Liver (tissue), 9 donors: ENCODE data around the gene MARCHF11. TPM values are rescaled to one million over a fixed set of nuclear protein-coding genes. Genes with fewer than 3 reads are reported as not detected.

Source experiments
- DNase-seq: peaks from one replicate; pipeline ENCODE4 v3.0.0-alpha.2; 2017; ENCODE audit warnings: low spot score
- H3K27ac ChIP-seq, 2 donors: one replicate each; pipeline ENCODE4 v1.7.0; 2013; ENCODE audit warnings: inconsistent platforms in 2 of 2, low read length in 2 of 2, control low read depth in 1 of 2, low read depth in 1 of 2, mild to moderate bottlenecking in 1 of 2
- H3K27me3 ChIP-seq, 4 donors: one replicate each; pipeline versions ENCODE4 v1.6.1 to v1.7.0; 2013; ENCODE audit warnings: low read length in 3 of 4, inconsistent platforms in 1 of 4, mild to moderate bottlenecking in 1 of 4, moderate library complexity in 1 of 4; ENCODE audit not compliant: control insufficient read depth in 4 of 4, insufficient read depth in 4 of 4
- H3K36me3 ChIP-seq, 4 donors: one replicate each; pipeline versions ENCODE4 v1.6.1 to v1.7.0; 2013; ENCODE audit warnings: low read length in 3 of 4, mild to moderate bottlenecking in 3 of 4, low read depth in 1 of 4, moderate library complexity in 1 of 4; ENCODE audit not compliant: control insufficient read depth in 4 of 4, insufficient read depth in 3 of 4
- H3K4me1 ChIP-seq, 4 donors: one replicate each; pipeline versions ENCODE4 v1.6.1 to v1.7.0; 2013; ENCODE audit warnings: low read length in 3 of 4, mild to moderate bottlenecking in 3 of 4, moderate library complexity in 1 of 4; ENCODE audit not compliant: control insufficient read depth in 4 of 4, insufficient read depth in 4 of 4
- H3K4me3 ChIP-seq, 3 donors: one replicate each; pipeline versions ENCODE4 v1.6.1 to v1.7.0; 2013; ENCODE audit warnings: low read length in 3 of 3, control low read depth in 1 of 3, low read depth in 1 of 3, mild to moderate bottlenecking in 1 of 3
- H3K9ac ChIP-seq, 2 donors: one replicate each; pipeline ENCODE4 v1.7.0; 2013; ENCODE audit warnings: low read length in 2 of 2, mild to moderate bottlenecking in 2 of 2, moderate library complexity in 2 of 2, control low read depth in 1 of 2, low read depth in 1 of 2
- H3K9me3 ChIP-seq, 4 donors: one replicate each; pipeline versions ENCODE4 v1.6.1 to v1.7.0; 2013; ENCODE audit warnings: low read length in 3 of 4; ENCODE audit not compliant: control insufficient read depth in 4 of 4
- EGR1 ChIP-seq, 2 donors: IDR thresholded peaks; 2 replicates each; pipeline ENCODE4 v1.6.1; 2016 to 2018; ENCODE audit warnings: antibody characterized with exemption in 2 of 2, low read depth in 2 of 2
- FOXA1 ChIP-seq: IDR thresholded peaks from 2 replicates; pipeline ENCODE4 v1.6.1; 2016; ENCODE audit warnings: antibody characterized with exemption
- FOXA2 ChIP-seq: IDR thresholded peaks from 2 replicates; pipeline ENCODE4 v1.6.1; 2016; ENCODE audit warnings: antibody characterized with exemption
- GABPA ChIP-seq, 2 donors: IDR thresholded peaks in 1 of 2; conservative IDR thresholded peaks in 1 of 2; 2 replicates each; pipeline ENCODE4 v1.6.1; 2016; ENCODE audit warnings: antibody characterized with exemption in 2 of 2, mild to moderate bottlenecking in 1 of 2, moderate library complexity in 1 of 2
- HNF4A ChIP-seq, 2 donors: conservative IDR thresholded peaks; 2 replicates each; pipeline ENCODE4 v1.6.1; 2016; ENCODE audit warnings: antibody characterized with exemption in 2 of 2, mild to moderate bottlenecking in 2 of 2
- JUND ChIP-seq, 2 donors: IDR thresholded peaks; 2 replicates each; pipeline ENCODE4 v1.6.1; 2016; ENCODE audit warnings: antibody characterized with exemption in 2 of 2
- NR2F2 ChIP-seq: IDR thresholded peaks from 2 replicates; pipeline ENCODE4 v1.6.1; 2016; ENCODE audit warnings: antibody characterized with exemption
- RAD21 ChIP-seq, 2 donors: IDR thresholded peaks; 2 replicates each; pipeline ENCODE4 v1.6.1; 2016; ENCODE audit warnings: antibody characterized with exemption in 2 of 2, mild to moderate bottlenecking in 2 of 2
- REST ChIP-seq: IDR thresholded peaks from 2 replicates; pipeline ENCODE4 v1.6.1; 2016; ENCODE audit warnings: antibody characterized with exemption, mild to moderate bottlenecking
- RXRA ChIP-seq, 2 donors: IDR thresholded peaks; 2 replicates each; pipeline ENCODE4 v1.6.1; 2017 to 2018; ENCODE audit warnings: antibody characterized with exemption in 2 of 2, mild to moderate bottlenecking in 1 of 2
- SP1 ChIP-seq: IDR thresholded peaks from 2 replicates; pipeline ENCODE4 v1.6.1; 2018; ENCODE audit warnings: antibody characterized with exemption, mild to moderate bottlenecking
- YY1 ChIP-seq: IDR thresholded peaks from 2 replicates; pipeline ENCODE4 v1.6.1; 2016; ENCODE audit warnings: antibody characterized with exemption, mild to moderate bottlenecking
- WGBS: extraction: QIAGEN DNeasy Blood & Tissue Kit; methylation state at CpG from one replicate; pipeline ENCODE4 v1.1.7; 2013; 5-methylcytosine and 5-hydroxymethylcytosine counted together
- polyA plus RNA-seq, 2 donors: library from polyadenylated mRNA; stranded (reverse) in 1 of 2; unstranded in 1 of 2; fragments of 200-250 nt in 1 of 2; fragments of >200 nt in 1 of 2; fragmentation: Nextera tagmentation in 1 of 2; extraction: Ambion mirVana in 1 of 2; gene quantifications; one replicate each; pipeline versions ENCODE4 v1.2.1 to v1.2.3, GENCODE V29; 2013 to 2015
- total RNA-seq, 2 donors: library from RNA; depleted of rRNA; stranded (reverse); fragments of >200 nt; gene quantifications; one replicate each; pipeline ENCODE4 v1.2.3, GENCODE V29; 2014
- TF ChIP-seq, protein P1 (sequence below): IDR thresholded peaks from 2 replicates; pipeline ENCODE4 v1.6.1; 2016; ENCODE audit warnings: antibody characterized with exemption
- TF ChIP-seq, protein P2 (sequence below): IDR thresholded peaks from 2 replicates; pipeline ENCODE4 v1.6.1; 2016; ENCODE audit warnings: antibody characterized with exemption
- TF ChIP-seq, protein P3 (sequence below): fragments of 150-350 bp; IDR thresholded peaks from 2 replicates; pipeline ENCODE4 v1.5.1; 2017; ENCODE audit warnings: improper control_type of control experiment, low read depth, low read length; ENCODE audit not compliant: missing input control
- donor health status: healthy.
- donor health status: healthy.
- donor health status: healthy.
- donor health status: healthy.
- donor health status: healthy.

MARCHF11 gene
- total and polyA plus RNA-seq, 4 donors, result 0.05 TPM; not detected in 3

- Histone ChIP-seq H3K36me3 (no peaks in the 10 kb centered on the region), H3K9ac (no peak overlapping the region), H3K4me1 (no peaks in the 10 kb centered on the region), H3K4me3 (no peak overlapping the region), H3K27me3 (peaks cover 0 to 5% (median 0%) of the 10 kb centered on the region in 4 donors), H3K27ac (no peak overlapping the region), H3K9me3 (peaks cover 0 to 6% (median under 1%) of the 10 kb centered on the region in 4 donors)
- no peak for DNase-seq
- no peak for TF ChIP-seq FOXA1
- no peak for TF ChIP-seq RAD21 (IDR thresholded peaks at IDR 0.05)
- TF ChIP-seq, protein P1, sequence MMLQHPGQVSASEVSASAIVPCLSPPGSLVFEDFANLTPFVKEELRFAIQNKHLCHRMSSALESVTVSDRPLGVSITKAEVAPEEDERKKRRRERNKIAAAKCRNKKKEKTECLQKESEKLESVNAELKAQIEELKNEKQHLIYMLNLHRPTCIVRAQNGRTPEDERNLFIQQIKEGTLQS, result no peak
- TF ChIP-seq REST, result no peak
- TF ChIP-seq FOXA2, result no peak
- no peak for TF ChIP-seq NR2F2
- WGBS, result 44% methylated on average over 3 of the region's 3 CpGs
Measured at GRCh38 chr5:16152601-16153568, 26.7 kb downstream of the MARCHF11 start.

- H3K36me3 ChIP-seq, result no peaks in the 10 kb centered on the region
- no peaks in the 10 kb centered on the region for H3K4me1 ChIP-seq
- TF ChIP-seq GABPA (IDR thresholded peaks at IDR 0.05 in 1 of 2, conservative IDR thresholded peaks at IDR 0.05 in 1 of 2), result no peak
- no peak for TF ChIP-seq YY1
- no peak for TF ChIP-seq NR2F2
- no peak for TF ChIP-seq REST
- no peak for TF ChIP-seq EGR1 (IDR thresholded peaks at IDR 0.05; ENCODE audit: low read depth in 2 of 2)
- TF ChIP-seq, protein P2, sequence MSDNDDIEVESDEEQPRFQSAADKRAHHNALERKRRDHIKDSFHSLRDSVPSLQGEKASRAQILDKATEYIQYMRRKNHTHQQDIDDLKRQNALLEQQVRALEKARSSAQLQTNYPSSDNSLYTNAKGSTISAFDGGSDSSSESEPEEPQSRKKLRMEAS, result no peak
- TF ChIP-seq HNF4A (conservative IDR thresholded peaks at IDR 0.05), result no peak
- no peak for TF ChIP-seq FOXA1
- TF ChIP-seq JUND (IDR thresholded peaks at IDR 0.05), result no peak
- no peak for TF ChIP-seq SP1
- TF ChIP-seq, protein P3, sequence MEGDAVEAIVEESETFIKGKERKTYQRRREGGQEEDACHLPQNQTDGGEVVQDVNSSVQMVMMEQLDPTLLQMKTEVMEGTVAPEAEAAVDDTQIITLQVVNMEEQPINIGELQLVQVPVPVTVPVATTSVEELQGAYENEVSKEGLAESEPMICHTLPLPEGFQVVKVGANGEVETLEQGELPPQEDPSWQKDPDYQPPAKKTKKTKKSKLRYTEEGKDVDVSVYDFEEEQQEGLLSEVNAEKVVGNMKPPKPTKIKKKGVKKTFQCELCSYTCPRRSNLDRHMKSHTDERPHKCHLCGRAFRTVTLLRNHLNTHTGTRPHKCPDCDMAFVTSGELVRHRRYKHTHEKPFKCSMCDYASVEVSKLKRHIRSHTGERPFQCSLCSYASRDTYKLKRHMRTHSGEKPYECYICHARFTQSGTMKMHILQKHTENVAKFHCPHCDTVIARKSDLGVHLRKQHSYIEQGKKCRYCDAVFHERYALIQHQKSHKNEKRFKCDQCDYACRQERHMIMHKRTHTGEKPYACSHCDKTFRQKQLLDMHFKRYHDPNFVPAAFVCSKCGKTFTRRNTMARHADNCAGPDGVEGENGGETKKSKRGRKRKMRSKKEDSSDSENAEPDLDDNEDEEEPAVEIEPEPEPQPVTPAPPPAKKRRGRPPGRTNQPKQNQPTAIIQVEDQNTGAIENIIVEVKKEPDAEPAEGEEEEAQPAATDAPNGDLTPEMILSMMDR, result no peak
- no peak for TF ChIP-seq RAD21 (IDR thresholded peaks at IDR 0.05)
- no peak for TF ChIP-seq RXRA (IDR thresholded peaks at IDR 0.05)
- no peak for TF ChIP-seq FOXA2
- no peak overlapping the region for H3K27ac ChIP-seq
- peaks cover 0 to 6% (median under 1%) of the 10 kb centered on the region in 4 donors for H3K9me3 ChIP-seq
- DNase-seq, result no peak
- H3K27me3 ChIP-seq, result peaks cover 0 to 2% (median 0%) of the 10 kb centered on the region in 4 donors
- WGBS, result 68% methylated on average over 3 of the region's 3 CpGs
- H3K9ac ChIP-seq, result no peak overlapping the region
- no peak overlapping the region for H3K4me3 ChIP-seq
Measured at GRCh38 chr5:16149621-16150020, 30.0 kb downstream of the MARCHF11 start.
